HG03108 (cell line): ENCODE data around the gene ZNF284.
"Not testable (repeated sequence)": the region's sequence is repeated elsewhere in the genome, so short reads cannot be mapped to it uniquely, and the experiment has no call there.

ENCODE experiments used
- ATAC-seq: cut with Tn5 transposase; IDR thresholded peaks from one replicate; pipeline ENCODE4 v1.9.1; 2021; ENCODE audit warnings: moderate library complexity; ENCODE audit not compliant: unreplicated experiment

Gene ZNF284

DNA sequence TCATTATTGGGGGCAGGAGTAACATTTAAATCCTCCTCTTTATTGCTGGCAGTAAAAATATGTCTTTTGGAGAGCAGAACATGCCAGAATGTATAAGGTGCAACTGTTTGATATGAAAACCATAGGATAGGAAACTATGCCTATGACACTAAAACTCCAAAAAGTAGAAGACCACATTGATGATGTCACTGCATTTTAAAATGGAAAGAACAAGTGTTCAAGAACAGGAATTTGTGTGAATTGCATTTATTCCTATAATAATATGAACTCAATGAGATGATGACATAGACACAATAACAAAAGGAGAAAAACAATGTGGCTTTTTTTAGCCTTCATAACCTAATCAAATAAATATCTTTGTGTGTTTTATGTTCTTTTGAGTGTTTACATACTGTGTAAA lies 37.5 kb downstream of the ZNF284 start:
- ATAC-seq, result no peak

DNA sequence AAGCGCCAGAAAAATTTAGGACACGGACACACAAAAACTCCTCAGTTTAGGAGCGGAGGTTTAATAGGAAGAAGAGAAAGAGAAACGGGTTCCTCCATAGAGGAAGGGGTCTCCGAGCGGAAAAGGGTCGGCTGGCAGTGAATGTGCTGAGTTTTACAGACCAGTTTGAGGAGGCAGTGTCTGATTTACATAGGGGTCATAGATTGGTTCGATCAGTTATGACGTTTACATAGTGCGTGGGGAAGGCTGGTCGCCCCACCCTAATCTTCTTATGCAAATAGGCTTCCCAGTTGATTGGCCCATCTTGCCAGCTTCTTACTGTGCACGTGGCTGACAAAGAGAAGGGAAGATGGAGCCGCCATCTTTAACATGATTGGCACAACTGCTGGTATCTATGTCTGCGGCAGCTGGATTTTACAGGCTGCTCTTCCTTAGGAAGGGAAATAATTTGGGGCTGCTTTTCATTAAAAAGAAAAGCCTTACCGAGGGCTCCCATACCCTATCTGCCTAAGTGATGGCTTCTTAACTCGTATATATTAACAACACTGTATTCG lies 40.0 kb downstream of the ZNF284 start:
- ATAC-seq, result no peak

DNA sequence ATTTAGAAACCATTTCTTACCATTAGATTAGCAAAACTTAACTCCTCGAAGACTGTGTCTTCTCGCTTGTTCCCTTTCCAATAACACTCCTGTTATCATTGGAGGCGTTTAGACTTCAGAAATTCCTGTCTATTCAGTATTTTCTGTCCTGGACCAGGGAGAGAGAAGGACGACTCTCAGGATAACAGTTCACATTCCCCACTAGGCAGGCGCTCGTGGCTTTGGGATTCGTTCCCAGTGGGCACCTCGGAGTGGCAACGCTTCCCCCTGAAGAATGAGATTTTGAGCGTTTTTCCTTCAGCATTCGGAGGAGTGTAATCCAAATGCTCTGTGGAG lies 40.8 kb downstream of the ZNF284 start:
- no peak for ATAC-seq

DNA sequence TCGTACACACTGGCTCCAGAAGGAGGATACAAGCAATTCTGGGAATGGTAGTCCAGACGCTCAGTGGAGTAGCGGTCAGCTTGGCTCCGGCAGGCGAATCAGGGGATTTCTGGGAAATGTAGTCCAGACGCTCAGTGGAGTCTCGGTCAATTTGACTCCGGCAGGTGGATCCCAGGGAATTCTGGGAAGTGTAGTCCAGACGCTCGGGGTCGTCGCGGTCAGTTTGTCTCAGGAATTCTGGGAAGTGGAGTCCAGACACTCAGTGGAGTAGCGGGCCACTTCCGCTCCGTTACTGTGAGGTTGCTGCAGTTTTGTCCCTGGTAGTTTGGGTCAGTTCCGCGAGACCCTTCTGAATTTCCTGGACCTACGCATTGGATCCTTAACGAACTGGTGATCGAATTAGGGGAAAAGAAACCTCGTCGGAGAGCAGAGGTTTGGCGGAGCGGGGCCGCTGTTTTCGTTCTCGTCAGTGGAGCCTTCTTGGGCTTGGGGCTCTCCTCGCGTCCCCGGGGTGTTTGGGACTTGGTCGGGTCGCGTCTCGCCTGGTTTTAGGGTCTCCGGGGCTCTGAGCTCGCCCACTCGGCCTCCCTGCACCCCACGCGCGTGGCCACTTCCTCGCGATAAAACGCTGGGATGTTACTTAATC lies 41.3 kb downstream of the ZNF284 start, which contains the start of gene ZNF225:
TSS of gene ZNF225 (plus strand) at position 262 of the 646 bp plus-strand sequence. CDS start 2,429 bp downstream, outside the sequence.
- peak; percentile 94 for ATAC-seq

DNA sequence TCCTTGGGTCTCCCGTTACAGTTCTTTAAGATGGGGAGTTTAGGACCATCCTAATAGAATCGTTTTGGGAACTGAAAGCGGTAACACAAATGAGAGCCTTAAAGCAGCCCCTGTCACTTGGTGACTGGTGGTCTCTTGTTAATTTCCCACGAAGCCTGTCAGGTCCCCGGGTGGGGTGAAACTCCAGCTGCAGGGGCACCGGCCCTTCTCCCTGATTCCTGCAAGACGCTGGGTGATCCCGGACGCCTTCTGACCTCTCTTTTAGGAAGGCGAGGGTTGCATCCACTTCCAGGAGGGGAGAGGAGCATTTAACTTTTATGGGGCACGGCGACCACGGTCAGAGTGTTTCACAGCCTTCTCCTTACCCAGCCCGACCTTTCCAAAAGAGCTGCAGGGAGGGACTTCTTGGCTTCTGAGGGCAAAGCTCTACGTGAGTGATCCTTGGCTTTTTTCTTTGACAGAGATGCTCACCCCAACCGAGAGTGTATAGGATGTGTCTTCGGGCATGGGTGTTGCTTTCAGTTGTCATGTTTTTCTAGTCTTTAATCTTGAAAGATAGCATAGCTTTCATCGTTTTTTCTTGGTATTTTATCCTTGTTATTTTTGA lies 41.9 kb downstream of the ZNF284 start:
- no peak for ATAC-seq

DNA sequence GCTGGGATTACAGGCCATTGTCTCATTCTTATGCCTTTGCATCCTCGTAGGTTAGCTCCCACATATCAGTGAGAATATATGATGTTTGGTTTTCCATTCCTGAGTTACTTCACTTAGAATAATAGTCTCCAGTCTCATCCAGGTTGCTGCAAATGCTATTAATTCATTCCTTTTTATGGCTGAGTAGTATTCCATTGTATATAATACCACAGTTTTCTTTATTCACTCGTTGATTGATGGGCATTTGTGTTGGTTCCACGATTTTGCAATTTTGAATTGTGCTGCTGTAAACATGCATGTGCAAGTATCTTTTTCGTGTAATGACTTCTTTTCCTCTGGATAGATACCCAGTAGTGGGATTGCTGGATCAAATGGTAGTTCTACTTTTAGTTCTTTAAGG lies 49.2 kb downstream of the ZNF284 start:
- ATAC-seq, result not testable (repeated sequence)

DNA sequence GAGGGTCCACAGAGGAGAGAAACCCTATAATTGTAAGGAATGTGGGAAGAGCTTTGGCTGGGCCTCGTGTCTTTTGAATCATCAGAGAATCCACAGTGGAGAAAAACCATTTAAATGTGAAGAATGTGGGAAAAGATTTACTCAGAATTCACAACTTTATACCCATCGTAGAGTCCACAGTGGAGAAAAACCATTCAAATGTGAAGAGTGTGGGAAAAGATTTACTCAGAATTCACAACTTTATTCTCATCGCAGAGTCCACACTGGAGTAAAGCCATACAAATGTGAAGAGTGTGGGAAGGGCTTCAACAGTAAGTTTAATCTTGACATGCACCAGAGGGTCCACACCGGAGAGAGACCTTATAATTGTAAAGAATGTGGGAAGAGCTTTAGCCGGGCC lies 60.0 kb downstream of the ZNF284 start:
- no peak for ATAC-seq
